OCI-LY1 (cell line): ENCODE results near the gene TP73.

Experiments used
- CTCF ChIP-seq: fragments of 200-600 bp; sonication (generic), shearing (Covaris generic); IDR thresholded peaks from 2 replicates; pipeline ENCODE4 v1.5.1; 2017; ENCODE audit warnings: mild to moderate bottlenecking, antibody characterized with exemption, low read length, moderate library complexity, mixed read lengths
- EZH2 ChIP-seq: fragments of 200-600 bp; sonication (generic), shearing (Covaris generic); IDR thresholded peaks from 2 replicates; pipeline ENCODE4 v1.8.0; 2017; ENCODE audit warnings: borderline replicate concordance, mixed run types, mild to moderate bottlenecking, antibody characterized with exemption, low read length, moderate library complexity, mixed read lengths

- no peak for TF ChIP-seq CTCF
- no peak for TF ChIP-seq EZH2
These were observed 131.5 kb downstream of the TP73 start for GRCh38 chr1:3783651-3784474.
